ENCODE results near the gene DNM3. TPM values are rescaled to one million over a fixed set of nuclear protein-coding genes. Genes with fewer than 3 reads are reported as not detected.

Gene DNM3
- total and polyA plus RNA-seq, 4 donors, result 38.5 to 93.9 (median 48.5) TPM

DNA sequence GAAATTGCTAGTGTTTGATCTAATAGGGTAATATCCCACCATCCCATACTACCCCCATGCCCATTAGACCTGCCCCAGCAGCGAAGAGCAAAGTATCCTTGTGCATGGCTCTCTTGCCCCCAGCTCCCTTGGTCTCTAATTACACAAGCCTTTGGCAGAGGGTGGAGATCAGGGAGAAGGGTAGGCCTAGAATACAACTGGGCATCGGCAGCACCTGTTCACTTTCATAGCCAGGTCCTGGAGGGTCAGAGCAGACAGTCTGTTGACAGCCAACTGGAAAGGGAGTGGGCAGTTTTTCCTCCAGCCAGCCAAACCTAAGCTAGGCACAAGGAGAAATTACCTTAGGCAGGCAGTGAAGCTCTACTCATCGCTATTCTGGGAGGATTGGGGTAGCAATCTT is 605.2 kb downstream of the DNM3 start:
- H3K27ac ChIP-seq (ENCODE audit: low read depth, low read length), result no peak overlapping the region
- peaks cover 8% of the 10 kb centered on the region for H3K4me1 ChIP-seq (ENCODE audit: control insufficient read depth, insufficient read depth, low read length)
- H3K36me3 ChIP-seq (ENCODE audit: control insufficient read depth, insufficient read depth, low read length), result peaks cover 3% of the 10 kb centered on the region
- WGBS (ENCODE audit: insufficient coverage), result no CpG with 5 or more reads among the region's 3 CpGs
- no peak for DNase-seq (ENCODE audit: low read depth in 4 of 6, low spot score in 6 of 6)
- H3K9me3 ChIP-seq (ENCODE audit: control insufficient read depth, insufficient read depth, low read length), result no peaks in the 10 kb centered on the region
- H3K4me3 ChIP-seq (ENCODE audit: low read depth, low read length), result no peak overlapping the region
- H3K27me3 ChIP-seq (ENCODE audit: control insufficient read depth, insufficient read depth, low read length), result no peaks in the 10 kb centered on the region

DNA sequence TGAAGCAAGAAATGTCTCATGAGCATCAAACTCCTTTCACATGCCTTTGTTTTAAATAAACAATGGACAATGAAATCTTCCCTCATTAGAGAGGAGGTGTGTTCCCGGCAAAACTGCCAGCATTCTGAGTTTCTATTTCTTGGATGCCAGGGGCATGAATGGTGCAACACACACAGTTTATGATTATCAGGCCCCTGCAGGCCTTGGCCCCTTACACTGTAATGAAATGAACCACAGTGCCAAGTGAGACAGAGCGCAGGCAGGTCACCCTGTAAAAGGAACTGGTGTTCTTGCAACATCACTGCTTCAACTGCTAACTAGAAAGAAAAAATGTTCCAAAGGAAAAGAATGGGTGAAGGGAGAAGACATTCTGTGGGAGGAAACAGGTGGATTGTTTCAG is 606.3 kb downstream of the DNM3 start:
- Histone ChIP-seq H3K36me3 (ENCODE audit: control insufficient read depth, insufficient read depth, low read length) (no peaks in the 10 kb centered on the region), H3K9me3 (ENCODE audit: control insufficient read depth, insufficient read depth, low read length) (no peaks in the 10 kb centered on the region), H3K27me3 (ENCODE audit: control insufficient read depth, insufficient read depth, low read length) (no peaks in the 10 kb centered on the region), H3K4me1 (ENCODE audit: control insufficient read depth, insufficient read depth, low read length) (peaks cover 8% of the 10 kb centered on the region), H3K4me3 (ENCODE audit: low read depth, low read length) (no peak overlapping the region), H3K27ac (ENCODE audit: low read depth, low read length) (no peak overlapping the region)
- DNase-seq (ENCODE audit: low read depth in 4 of 6, low spot score in 6 of 6), result no peak
- WGBS (ENCODE audit: insufficient coverage), result 100% methylated on average over 2 of the region's 2 CpGs

GRCh38 chr1:172448995-172449584 is 607.8 kb downstream of the DNM3 start:
- no peak for DNase-seq (ENCODE audit: low read depth in 4 of 6, low spot score in 6 of 6)
- H3K27me3 ChIP-seq (ENCODE audit: control insufficient read depth, insufficient read depth, low read length), result no peaks in the 10 kb centered on the region
- no peak overlapping the region for H3K27ac ChIP-seq (ENCODE audit: low read depth, low read length)
- no peaks in the 10 kb centered on the region for H3K36me3 ChIP-seq (ENCODE audit: control insufficient read depth, insufficient read depth, low read length)
- 83% methylated on average over 6 of the region's 6 CpGs for WGBS (ENCODE audit: insufficient coverage)
- H3K4me3 ChIP-seq (ENCODE audit: low read depth, low read length), result no peak overlapping the region
- peaks cover 7% of the 10 kb centered on the region for H3K4me1 ChIP-seq (ENCODE audit: control insufficient read depth, insufficient read depth, low read length)
- no peaks in the 10 kb centered on the region for H3K9me3 ChIP-seq (ENCODE audit: control insufficient read depth, insufficient read depth, low read length)

- Histone ChIP-seq H3K27ac (ENCODE audit: low read depth, low read length) (no peak overlapping the region), H3K36me3 (ENCODE audit: control insufficient read depth, insufficient read depth, low read length) (no peaks in the 10 kb centered on the region), H3K27me3 (ENCODE audit: control insufficient read depth, insufficient read depth, low read length) (no peaks in the 10 kb centered on the region), H3K4me3 (ENCODE audit: low read depth, low read length) (no peak overlapping the region), H3K4me1 (ENCODE audit: control insufficient read depth, insufficient read depth, low read length) (peaks cover 5% of the 10 kb centered on the region), H3K9me3 (ENCODE audit: control insufficient read depth, insufficient read depth, low read length) (no peaks in the 10 kb centered on the region)
- DNase-seq (ENCODE audit: low read depth in 4 of 6, low spot score in 6 of 6), result peak in 2 of 6 donors; percentile 47 to 48
- 59% methylated on average over 15 of the region's 18 CpGs for WGBS (ENCODE audit: insufficient coverage)
Measured at GRCh38 chr1:172449585-172450523, 608.6 kb downstream of the DNM3 start.

- no peak overlapping the region for H3K4me3 ChIP-seq (ENCODE audit: low read depth, low read length)
- no peaks in the 10 kb centered on the region for H3K36me3 ChIP-seq (ENCODE audit: control insufficient read depth, insufficient read depth, low read length)
- 59% methylated on average over 4 of the region's 7 CpGs for WGBS (ENCODE audit: insufficient coverage)
- DNase-seq (ENCODE audit: low read depth in 4 of 6, low spot score in 6 of 6), result no peak
- no peaks in the 10 kb centered on the region for H3K9me3 ChIP-seq (ENCODE audit: control insufficient read depth, insufficient read depth, low read length)
- no peaks in the 10 kb centered on the region for H3K27me3 ChIP-seq (ENCODE audit: control insufficient read depth, insufficient read depth, low read length)
- peaks cover 5% of the 10 kb centered on the region for H3K4me1 ChIP-seq (ENCODE audit: control insufficient read depth, insufficient read depth, low read length)
- H3K27ac ChIP-seq (ENCODE audit: low read depth, low read length), result no peak overlapping the region
Measured at GRCh38 chr1:172450524-172450885, 609.2 kb downstream of the DNM3 start.

DNA sequence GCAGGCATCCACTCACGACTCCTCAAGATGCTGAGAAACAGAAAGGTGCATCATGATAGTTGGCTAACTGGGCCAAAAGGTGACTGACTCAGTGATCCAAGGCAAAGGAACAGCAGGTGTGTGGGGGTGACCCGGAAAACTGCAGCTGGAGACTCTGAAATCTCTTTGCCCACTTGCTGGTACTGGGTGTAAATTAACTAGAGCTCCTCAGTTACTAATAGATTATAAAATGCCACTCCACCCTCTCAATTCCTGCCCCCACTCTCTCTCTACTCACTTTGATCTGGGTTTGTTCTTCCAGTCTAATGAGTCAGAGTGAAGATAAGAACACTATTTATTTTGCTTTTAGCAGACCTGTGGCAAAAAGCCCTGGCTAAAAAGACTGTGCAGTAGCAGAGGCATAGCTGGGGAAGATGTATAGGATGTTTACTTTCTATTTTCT is 609.7 kb downstream of the DNM3 start:
- no peaks in the 10 kb centered on the region for H3K36me3 ChIP-seq (ENCODE audit: control insufficient read depth, insufficient read depth, low read length)
- no peak for DNase-seq (ENCODE audit: low read depth in 4 of 6, low spot score in 6 of 6)
- no peak overlapping the region for H3K4me3 ChIP-seq (ENCODE audit: low read depth, low read length)
- no CpG with 5 or more reads among the region's 2 CpGs for WGBS (ENCODE audit: insufficient coverage)
- H3K27ac ChIP-seq (ENCODE audit: low read depth, low read length), result no peak overlapping the region
- H3K4me1 ChIP-seq (ENCODE audit: control insufficient read depth, insufficient read depth, low read length), result peaks cover 5% of the 10 kb centered on the region
- H3K9me3 ChIP-seq (ENCODE audit: control insufficient read depth, insufficient read depth, low read length), result no peaks in the 10 kb centered on the region
- H3K27me3 ChIP-seq (ENCODE audit: control insufficient read depth, insufficient read depth, low read length), result no peaks in the 10 kb centered on the region

GRCh38 chr1:172452536-172453152 is 611.3 kb downstream of the DNM3 start:
- H3K27ac ChIP-seq (ENCODE audit: low read depth, low read length), result no peak overlapping the region
- no peaks in the 10 kb centered on the region for H3K9me3 ChIP-seq (ENCODE audit: control insufficient read depth, insufficient read depth, low read length)
- no peaks in the 10 kb centered on the region for H3K27me3 ChIP-seq (ENCODE audit: control insufficient read depth, insufficient read depth, low read length)
- H3K36me3 ChIP-seq (ENCODE audit: control insufficient read depth, insufficient read depth, low read length), result no peaks in the 10 kb centered on the region
- DNase-seq (ENCODE audit: low read depth in 4 of 6, low spot score in 6 of 6), result no peak
- peaks cover 5% of the 10 kb centered on the region for H3K4me1 ChIP-seq (ENCODE audit: control insufficient read depth, insufficient read depth, low read length)
- H3K4me3 ChIP-seq (ENCODE audit: low read depth, low read length), result no peak overlapping the region
- 58% methylated on average over 5 of the region's 7 CpGs for WGBS (ENCODE audit: insufficient coverage)

DNA sequence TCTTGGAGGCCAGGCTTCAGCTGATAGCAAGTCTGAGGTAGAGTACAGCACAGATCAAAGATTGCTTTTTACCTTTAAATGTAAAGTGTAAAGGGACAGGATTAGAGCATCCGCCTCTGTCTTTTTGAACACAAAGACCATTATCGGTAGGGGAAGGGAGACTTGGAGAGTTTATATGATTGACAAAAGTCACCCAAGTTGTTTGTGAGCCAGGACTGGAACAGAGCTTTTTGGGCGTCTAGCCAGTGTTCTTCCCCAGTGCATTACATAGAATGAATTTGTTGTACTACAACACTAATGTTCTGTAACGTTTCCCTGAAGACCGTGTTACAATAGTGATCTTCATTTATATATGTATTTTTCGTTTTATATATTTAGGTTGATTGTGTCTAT is 611.9 kb downstream of the DNM3 start:
- peaks cover 5% of the 10 kb centered on the region for H3K4me1 ChIP-seq (ENCODE audit: control insufficient read depth, insufficient read depth, low read length)
- WGBS (ENCODE audit: insufficient coverage), result no CpG with 5 or more reads among the region's 6 CpGs
- no peaks in the 10 kb centered on the region for H3K27me3 ChIP-seq (ENCODE audit: control insufficient read depth, insufficient read depth, low read length)
- DNase-seq (ENCODE audit: low read depth in 4 of 6, low spot score in 6 of 6), result no peak
- no peak overlapping the region for H3K27ac ChIP-seq (ENCODE audit: low read depth, low read length)
- no peaks in the 10 kb centered on the region for H3K9me3 ChIP-seq (ENCODE audit: control insufficient read depth, insufficient read depth, low read length)
- no peak overlapping the region for H3K4me3 ChIP-seq (ENCODE audit: low read depth, low read length)
- H3K36me3 ChIP-seq (ENCODE audit: control insufficient read depth, insufficient read depth, low read length), result no peaks in the 10 kb centered on the region

DNA sequence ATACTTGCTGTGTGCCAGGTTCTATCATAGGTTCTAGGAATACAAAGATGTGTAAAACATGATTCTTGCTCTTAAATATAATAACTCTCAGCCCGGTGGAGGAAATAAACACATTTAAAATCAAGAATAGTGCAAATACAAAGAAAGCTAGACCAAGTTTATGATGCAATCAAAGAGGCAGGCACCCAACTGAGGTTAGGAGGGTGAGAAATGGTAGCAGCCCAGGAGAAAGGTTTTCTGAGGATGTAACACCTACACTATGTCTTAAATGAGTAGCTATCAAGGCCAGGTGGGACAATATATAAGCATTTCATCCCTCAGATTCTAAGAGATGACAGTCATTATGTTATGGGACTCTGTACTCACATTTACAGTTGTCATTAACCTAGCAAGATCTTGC is 612.3 kb downstream of the DNM3 start:
- no peaks in the 10 kb centered on the region for H3K9me3 ChIP-seq (ENCODE audit: control insufficient read depth, insufficient read depth, low read length)
- H3K4me1 ChIP-seq (ENCODE audit: control insufficient read depth, insufficient read depth, low read length), result peaks cover 5% of the 10 kb centered on the region
- no peak overlapping the region for H3K27ac ChIP-seq (ENCODE audit: low read depth, low read length)
- no peak overlapping the region for H3K4me3 ChIP-seq (ENCODE audit: low read depth, low read length)
- WGBS (ENCODE audit: insufficient coverage), result no CpG with 5 or more reads among the region's 1 CpG
- no peaks in the 10 kb centered on the region for H3K27me3 ChIP-seq (ENCODE audit: control insufficient read depth, insufficient read depth, low read length)
- DNase-seq (ENCODE audit: low read depth in 4 of 6, low spot score in 6 of 6), result no peak
- H3K36me3 ChIP-seq (ENCODE audit: control insufficient read depth, insufficient read depth, low read length), result no peaks in the 10 kb centered on the region
